Measurements from ENCODE around the gene HDAC4. TPM values are rescaled to one million over a fixed set of nuclear protein-coding genes. Genes with fewer than 3 reads are reported as not detected.

HDAC4 gene
- total and polyA plus RNA-seq, 2 of the 8 experiments (the other 6 are each of a cell fraction or from before 2014, with no cell fraction given) = 15.4 to 31.5 TPM

DNA sequence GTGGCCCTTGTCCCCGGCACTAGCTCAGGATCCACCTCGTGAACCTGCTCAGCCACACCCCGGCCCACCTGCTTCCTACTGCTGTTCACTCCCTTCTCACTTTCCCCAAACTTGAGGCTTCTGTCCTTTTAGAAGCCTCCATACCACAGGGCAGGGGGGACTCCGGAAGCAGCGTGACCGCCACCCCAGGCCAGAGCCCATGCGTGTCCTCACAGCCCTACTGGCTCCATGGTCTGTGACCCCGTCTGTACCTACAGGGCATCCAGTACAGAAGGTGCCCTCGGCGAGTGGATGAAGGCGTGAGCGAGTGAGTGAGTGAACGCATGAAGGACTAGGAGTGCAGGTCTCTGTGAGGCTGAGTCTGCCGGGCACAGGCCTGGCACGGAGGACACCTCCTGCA lies 299.7 kb downstream of the HDAC4 start (continued):
- TF ChIP-seq EZH2 (IDR thresholded peaks at IDR 0.05; ENCODE audit: low read depth, low read length, severe bottlenecking) (no peak), CBX8 (IDR thresholded peaks at IDR 0.05; ENCODE audit: borderline replicate concordance, low read depth, low read length) (no peak)

Data from H1 (cell line).